Measurements from ENCODE around the gene ABCA1.
"Not testable (repeated sequence)": the region's sequence is repeated elsewhere in the genome, so short reads cannot be mapped to it uniquely, and the experiment has no call there.

Gene ABCA1

GRCh38 chr9:104906441-104907277 is 21.3 kb downstream of the ABCA1 start:
- in situ Hi-C loops (cut with MboI; ENCODE audit: low sequenced_read_pairs), result no loop called here

DNA sequence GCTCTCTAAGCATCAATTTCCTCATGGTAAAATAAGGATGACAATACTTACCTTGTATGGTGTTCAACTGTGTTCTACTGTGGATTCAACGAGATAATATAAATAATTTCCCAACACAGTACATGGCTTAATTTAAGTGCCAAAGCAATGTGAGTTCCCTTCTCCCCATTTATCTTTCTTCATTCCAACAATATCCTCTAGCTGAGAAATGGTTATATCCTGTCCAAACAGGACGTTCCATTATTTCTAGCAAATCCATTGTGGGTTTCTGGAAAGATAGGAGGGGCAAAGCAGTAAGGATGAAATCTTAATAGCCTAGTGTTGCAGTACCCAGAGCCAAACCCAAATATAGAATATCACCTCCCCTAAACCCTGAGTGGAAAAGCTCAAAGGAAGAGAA is 22.0 kb downstream of the ABCA1 start:
- in situ Hi-C loops (cut with MboI; ENCODE audit: low sequenced_read_pairs), result no loop called here

GRCh38 chr9:104905153-104905901 is 22.6 kb downstream of the ABCA1 start:
- in situ Hi-C loops (cut with MboI; ENCODE audit: low sequenced_read_pairs), result no loop called here

DNA sequence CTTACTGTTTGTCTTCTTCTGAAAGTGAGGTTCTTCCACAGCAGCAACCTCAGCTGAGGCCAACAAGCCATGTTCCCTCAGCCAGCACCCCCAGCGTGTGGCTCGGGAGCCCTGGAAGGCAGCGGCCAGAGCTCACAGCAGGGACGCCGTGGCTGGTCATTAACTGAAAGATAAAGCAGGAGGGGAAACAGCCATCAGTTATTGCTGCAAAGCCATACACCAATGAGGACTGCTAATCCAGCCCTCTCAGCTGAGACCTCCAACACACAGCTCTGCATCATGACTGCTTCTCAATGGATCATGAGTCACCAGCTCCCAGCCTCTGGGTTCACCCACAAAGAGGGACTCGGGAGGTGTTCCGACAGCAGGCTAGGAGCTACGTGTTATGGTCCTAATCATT is 24.3 kb downstream of the ABCA1 start:
- in situ Hi-C loops (cut with MboI; ENCODE audit: low sequenced_read_pairs), result no loop called here

- in situ Hi-C loops (cut with MboI; ENCODE audit: low sequenced_read_pairs), result no loop called here
Measured at GRCh38 chr9:104900871-104901270, 27.1 kb downstream of the ABCA1 start.

DNA sequence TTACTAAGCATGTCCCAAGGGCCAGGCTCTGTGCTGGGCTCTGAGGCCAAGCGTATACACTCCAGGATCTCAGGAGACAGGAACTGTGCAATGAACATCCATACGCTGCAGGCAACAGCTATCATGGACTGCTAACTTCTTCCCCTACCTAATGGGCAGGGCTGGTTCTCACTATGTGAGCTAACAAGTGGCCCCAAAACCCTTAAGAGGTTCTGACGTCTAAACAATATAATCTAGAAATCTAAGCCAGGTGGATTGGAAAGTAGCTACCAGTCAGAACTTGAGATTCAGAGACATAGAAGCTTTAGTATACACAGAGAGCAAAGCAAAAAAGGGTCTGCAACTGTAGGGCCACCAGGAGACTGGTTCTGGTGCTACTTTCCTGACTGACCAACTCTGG is 27.6 kb downstream of the ABCA1 start:
- in situ Hi-C loops (cut with MboI; ENCODE audit: low sequenced_read_pairs), result no loop called here

DNA sequence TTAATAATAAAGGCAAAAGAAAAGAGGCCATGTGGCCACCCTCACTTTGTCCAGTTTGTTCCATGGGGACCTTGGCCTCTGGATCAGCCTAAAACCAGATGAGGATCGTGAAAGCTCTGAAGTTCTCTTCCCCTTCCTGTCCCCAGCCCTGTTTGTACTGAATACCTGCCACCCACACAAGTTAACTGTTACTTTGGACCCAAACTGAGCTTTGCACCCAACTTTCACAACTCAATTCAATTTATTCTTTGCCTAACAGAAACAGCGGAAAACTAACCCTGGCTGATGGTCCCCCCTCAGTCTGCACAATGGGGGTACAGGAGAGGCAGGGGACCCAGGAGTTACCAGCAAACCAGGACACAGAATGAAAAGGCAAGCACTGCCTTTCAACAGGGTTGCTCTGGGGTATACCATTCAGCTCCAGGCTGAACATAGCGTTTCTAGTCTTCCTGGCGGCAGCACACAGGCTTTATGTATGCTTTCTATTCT is 28.2 kb downstream of the ABCA1 start:
- in situ Hi-C loops (cut with MboI; ENCODE audit: low sequenced_read_pairs), result no loop called here

DNA sequence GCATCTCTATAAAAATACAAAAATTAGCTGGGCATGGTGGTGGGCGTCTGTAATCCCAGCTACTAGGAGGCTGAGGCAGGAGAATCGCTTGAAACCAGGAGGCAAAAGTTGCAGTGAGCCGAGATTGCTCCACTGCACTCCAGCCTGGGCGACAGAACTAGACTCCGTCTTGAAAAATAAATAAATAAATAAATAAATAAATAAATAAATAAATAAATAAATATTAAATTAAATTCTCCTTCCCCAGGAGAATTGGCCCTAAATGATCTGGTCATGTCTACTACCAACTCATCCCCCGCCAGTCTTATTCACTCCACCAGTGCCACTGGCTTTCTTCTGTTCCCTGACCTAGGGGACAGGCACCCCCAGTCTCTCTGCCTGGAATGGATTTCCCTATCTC is 29.6 kb downstream of the ABCA1 start:
- in situ Hi-C loops (cut with MboI; ENCODE audit: low sequenced_read_pairs), result not testable (repeated sequence)

DNA sequence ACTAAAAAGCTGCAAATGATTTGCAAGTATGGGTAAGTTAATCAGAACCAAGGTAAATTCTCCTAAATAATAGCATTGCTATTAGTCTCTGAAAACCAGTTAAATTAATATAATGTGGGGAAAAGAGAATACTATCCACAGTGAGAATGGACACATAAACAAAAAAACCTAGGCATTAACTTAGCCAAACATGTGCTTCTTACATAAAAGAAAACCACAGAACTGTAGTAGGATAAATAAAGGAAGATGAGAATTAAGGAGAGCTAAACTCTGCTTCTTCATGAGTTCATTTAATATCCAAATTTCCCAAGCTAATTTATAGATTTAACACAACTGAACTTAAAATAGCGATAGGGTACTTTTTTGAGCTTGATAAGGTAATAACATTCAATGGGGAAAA is 31.8 kb downstream of the ABCA1 start:
- in situ Hi-C loops (cut with MboI; ENCODE audit: low sequenced_read_pairs), result no loop called here

DNA sequence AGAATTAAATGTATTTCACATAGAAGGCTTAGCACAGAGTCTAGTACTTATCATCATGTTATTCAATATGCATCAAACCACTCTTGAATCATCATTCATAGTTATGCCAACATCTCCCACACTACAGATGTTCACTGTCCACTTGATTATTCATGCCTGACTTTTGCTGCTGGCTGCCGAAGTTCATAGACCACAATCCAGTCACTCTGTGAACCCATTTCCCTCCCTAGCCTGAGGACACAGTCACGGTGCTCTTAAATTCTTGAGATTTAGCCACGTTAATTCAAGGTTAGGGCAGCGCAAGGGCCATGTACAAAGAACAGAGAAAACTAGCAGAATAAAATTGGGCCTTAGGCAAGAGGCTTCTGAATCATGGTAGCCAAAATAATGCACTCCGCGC is 32.4 kb downstream of the ABCA1 start:
- in situ Hi-C loops (cut with MboI; ENCODE audit: low sequenced_read_pairs), result no loop called here

DNA sequence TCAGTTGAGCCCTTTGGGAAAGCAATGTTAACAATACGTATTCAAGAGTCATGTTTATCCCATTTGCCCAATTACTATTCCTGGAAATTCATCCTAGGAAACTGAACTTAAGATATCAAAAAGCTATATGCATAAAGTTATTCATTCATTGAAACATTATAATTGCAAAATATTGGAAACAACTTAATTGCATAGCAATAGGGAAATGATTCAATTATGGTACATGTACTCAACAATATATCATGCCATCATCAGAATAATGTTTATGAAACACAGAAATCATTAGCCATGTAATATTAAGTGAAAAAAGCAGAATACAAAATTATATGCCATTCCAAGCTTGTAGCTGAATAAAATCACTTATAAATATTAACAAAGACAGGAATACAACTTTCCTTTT is 35.3 kb downstream of the ABCA1 start:
- in situ Hi-C loops (cut with MboI; ENCODE audit: low sequenced_read_pairs), result no loop called here

GRCh38 chr9:104890433-104890770 is 37.6 kb downstream of the ABCA1 start:
- in situ Hi-C loops (cut with MboI; ENCODE audit: low sequenced_read_pairs), result no loop called here

- in situ Hi-C loops (cut with MboI; ENCODE audit: low sequenced_read_pairs), result no loop called here
Measured at GRCh38 chr9:104885818-104886709, 41.9 kb downstream of the ABCA1 start.

GRCh38 chr9:104883169-104883568 is 44.8 kb downstream of the ABCA1 start:
- in situ Hi-C loops (cut with MboI; ENCODE audit: low sequenced_read_pairs), result no loop called here

GRCh38 chr9:104882566-104882965 is 45.4 kb downstream of the ABCA1 start:
- in situ Hi-C loops (cut with MboI; ENCODE audit: low sequenced_read_pairs), result no loop called here

DNA sequence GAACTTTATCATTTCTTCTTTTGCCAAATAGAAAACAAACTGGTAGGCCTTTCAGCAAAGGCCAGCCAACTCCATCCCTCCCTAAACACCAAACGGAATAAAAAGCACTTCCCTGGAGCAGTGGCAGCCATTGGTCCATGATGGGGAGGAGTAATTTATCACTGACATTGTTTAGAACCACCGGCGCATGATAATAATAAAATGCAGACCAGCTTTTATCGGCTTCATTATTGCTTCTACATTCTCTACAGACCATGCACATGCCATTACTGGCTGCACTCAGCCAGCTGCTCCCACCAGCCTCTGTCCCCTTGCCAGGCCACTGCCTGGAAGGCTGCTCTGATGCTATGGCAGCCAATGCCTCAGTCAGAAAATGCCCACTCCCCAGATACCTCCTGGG is 45.9 kb downstream of the ABCA1 start:
- in situ Hi-C loops (cut with MboI; ENCODE audit: low sequenced_read_pairs), result no loop called here

- in situ Hi-C loops (cut with MboI; ENCODE audit: low sequenced_read_pairs), result no loop called here
Measured at GRCh38 chr9:104879555-104880309, 48.2 kb downstream of the ABCA1 start.

DNA sequence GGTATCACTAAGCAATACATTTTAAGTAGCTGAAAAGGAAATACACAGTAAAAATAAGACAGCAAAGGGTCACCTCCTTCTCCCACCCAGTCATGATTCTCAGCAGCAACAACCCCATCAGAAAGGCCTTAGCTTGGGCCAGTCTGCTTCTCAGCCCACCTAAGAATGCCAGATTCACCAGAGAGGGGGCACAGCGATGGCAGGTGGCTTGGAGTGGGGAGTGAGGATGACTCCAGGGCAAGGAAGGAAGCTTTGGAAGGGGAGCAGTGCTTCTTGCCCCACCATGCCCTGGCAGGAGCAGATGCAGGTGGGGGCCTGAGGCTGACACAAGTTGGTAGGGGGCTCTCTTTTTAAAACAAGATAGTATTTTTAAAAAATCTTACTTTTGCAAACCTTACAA is 51.4 kb downstream of the ABCA1 start:
- in situ Hi-C loops (cut with MboI; ENCODE audit: low sequenced_read_pairs), result no loop called here

DNA sequence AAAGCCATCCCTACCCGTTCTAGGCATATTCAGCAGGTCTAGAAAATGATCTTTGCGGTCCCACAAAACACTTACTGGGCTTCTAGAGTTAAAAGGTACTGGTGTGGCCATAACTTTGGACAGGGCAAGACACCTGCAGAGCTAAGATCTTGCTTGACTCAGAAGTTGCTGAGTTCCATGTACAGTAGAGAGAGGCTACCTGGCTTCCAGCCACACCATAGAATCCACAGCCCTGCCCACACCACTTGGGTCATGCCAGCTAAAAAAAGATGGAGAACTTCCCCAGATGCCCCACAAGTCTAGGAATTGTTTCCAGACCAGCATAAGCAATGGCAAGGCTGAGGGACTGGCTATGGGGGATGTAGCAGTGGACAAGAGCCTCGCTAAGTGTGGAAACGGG is 52.1 kb downstream of the ABCA1 start:
- in situ Hi-C loops (cut with MboI; ENCODE audit: low sequenced_read_pairs), result no loop called here

- in situ Hi-C loops (cut with MboI; ENCODE audit: low sequenced_read_pairs), result no loop called here
Measured at GRCh38 chr9:104875320-104875719, 52.6 kb downstream of the ABCA1 start.

DNA sequence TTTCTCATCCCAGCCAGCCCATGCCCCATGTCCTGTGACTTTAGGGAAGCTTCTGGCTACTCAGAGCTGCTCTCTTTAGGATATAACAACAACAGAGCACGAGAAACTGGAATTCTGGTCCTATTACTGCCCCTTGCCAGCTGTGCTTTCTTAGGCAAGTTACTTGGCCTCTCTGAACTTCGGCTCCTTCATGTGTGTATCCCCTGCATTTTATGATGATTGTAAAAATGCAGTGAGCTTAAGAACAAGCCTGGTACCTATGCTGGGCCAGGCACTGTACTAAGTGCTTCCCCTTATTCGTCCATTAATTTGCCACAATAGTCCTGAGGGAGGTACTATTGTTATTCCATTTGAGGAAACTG is 54.5 kb downstream of the ABCA1 start:
- in situ Hi-C loops (cut with MboI; ENCODE audit: low sequenced_read_pairs), result no loop called here
